Peyer's patch (tissue), 4 donors: ENCODE measurements around the gene WDR3.

Experiments
- CTCF ChIP-seq, 6 experiments: fragments of 450-650 bp in 4 of 6; fragments of 200-600 bp in 2 of 6; sonication (generic) in 1 of 6; IDR thresholded peaks; one replicate each; pipeline ENCODE4 v1.5.1; 2017 to 2019; ENCODE audit warnings: antibody characterized with exemption in 6 of 6, mild to moderate bottlenecking in 3 of 6, moderate library complexity in 1 of 6
- POLR2A ChIP-seq, 2 donors: fragments of 450-650 bp; IDR thresholded peaks; one replicate each; pipeline ENCODE4 v1.5.1; 2017; ENCODE audit warnings: antibody characterized with exemption in 2 of 2, mild to moderate bottlenecking in 2 of 2, moderate library complexity in 2 of 2

GRCh38 chr1:117905019-117905418, 24.5 kb upstream of the WDR3 start:
- no peak for TF ChIP-seq CTCF (IDR thresholded peaks at IDR 0.05)
- TF ChIP-seq POLR2A (IDR thresholded peaks at IDR 0.05) = no peak
